Tibial artery (tissue), 4 donors: ENCODE results near the gene ARMC2.

ENCODE experiments used
- DNase-seq, 2 donors: peaks; one replicate each; pipeline ENCODE4 v3.0.0-alpha.2; 2019
- H3K27ac ChIP-seq, 2 donors: fragments of 200-600 bp; sonication (generic) in 1 of 2; 1 replicate in 1 of 2; 2 replicates in 1 of 2; pipeline ENCODE4 v1.5.1; 2018 to 2019; ENCODE audit warnings: mild to moderate bottlenecking in 1 of 2
- H3K27me3 ChIP-seq, 2 donors: fragments of 200-600 bp; sonication (generic) in 1 of 2; one replicate each; pipeline versions ENCODE4 v1.5.1 to v1.6.0; 2016 to 2019
- H3K36me3 ChIP-seq, 3 donors: fragments of 200-600 bp; sonication (generic) in 2 of 3; one replicate each; pipeline ENCODE4 v1.5.1; 2016 to 2019; ENCODE audit warnings: mild to moderate bottlenecking in 2 of 3
- H3K4me1 ChIP-seq, 4 donors: fragments of 200-600 bp; sonication (generic) in 2 of 4; 1 replicate in 3 of 4; 2 replicates in 1 of 4; pipeline ENCODE4 v1.5.1; 2016 to 2019
- H3K4me3 ChIP-seq, 2 donors: fragments of 200-600 bp; sonication (generic) in 1 of 2; 1 replicate in 1 of 2; 2 replicates in 1 of 2; pipeline ENCODE4 v1.5.1; 2018 to 2019; ENCODE audit warnings: mild to moderate bottlenecking in 2 of 2
- H3K9me3 ChIP-seq, 3 donors: fragments of 200-600 bp; sonication (generic) in 1 of 3; one replicate each; pipeline ENCODE4 v1.5.1; 2016 to 2019
- intact Hi-C: fragments of 100-400 bp; cut with DNase I; formaldehyde crosslinking; loops from one replicate; pipeline ENCODE4 v1.15.0; 2023; ENCODE audit warnings: low total_unique reads
- TF ChIP-seq, protein P1 (sequence below), 2 experiments: fragments of 200-600 bp in 1 of 2; fragments of 450-650 bp in 1 of 2; IDR thresholded peaks; one replicate each; pipeline ENCODE4 v1.5.1; 2017 to 2019; ENCODE audit warnings: antibody characterized with exemption in 2 of 2, mild to moderate bottlenecking in 1 of 2, moderate library complexity in 1 of 2

Gene ARMC2

DNA sequence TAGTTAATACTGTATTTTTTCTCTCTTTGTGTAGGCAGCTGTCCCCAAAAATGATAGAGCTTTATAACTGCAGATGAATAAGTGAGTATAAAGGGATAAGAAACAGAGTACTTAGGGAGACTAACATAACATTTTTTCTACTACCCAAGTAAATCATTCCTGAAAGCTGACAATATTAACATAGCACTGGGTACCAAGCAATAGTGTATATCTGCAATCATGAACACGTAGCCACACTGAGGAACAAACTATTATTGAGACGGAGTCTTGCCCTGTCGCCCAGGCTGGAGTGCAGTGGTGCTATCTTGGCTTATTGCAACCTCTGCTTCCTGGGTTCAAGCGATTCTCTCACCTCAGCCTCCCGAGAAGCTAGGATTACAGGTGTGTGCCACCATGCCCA lies 140.5 kb downstream of the ARMC2 start:
- H3K9me3 ChIP-seq, result peaks cover 0 to 5% (median 0%) of the 10 kb centered on the region in 3 donors
- no peak overlapping the region for H3K27ac ChIP-seq
- no peaks in the 10 kb centered on the region for H3K4me1 ChIP-seq
- intact Hi-C loops, result no loop called here
- DNase-seq, result no peak
- TF ChIP-seq, protein P1, sequence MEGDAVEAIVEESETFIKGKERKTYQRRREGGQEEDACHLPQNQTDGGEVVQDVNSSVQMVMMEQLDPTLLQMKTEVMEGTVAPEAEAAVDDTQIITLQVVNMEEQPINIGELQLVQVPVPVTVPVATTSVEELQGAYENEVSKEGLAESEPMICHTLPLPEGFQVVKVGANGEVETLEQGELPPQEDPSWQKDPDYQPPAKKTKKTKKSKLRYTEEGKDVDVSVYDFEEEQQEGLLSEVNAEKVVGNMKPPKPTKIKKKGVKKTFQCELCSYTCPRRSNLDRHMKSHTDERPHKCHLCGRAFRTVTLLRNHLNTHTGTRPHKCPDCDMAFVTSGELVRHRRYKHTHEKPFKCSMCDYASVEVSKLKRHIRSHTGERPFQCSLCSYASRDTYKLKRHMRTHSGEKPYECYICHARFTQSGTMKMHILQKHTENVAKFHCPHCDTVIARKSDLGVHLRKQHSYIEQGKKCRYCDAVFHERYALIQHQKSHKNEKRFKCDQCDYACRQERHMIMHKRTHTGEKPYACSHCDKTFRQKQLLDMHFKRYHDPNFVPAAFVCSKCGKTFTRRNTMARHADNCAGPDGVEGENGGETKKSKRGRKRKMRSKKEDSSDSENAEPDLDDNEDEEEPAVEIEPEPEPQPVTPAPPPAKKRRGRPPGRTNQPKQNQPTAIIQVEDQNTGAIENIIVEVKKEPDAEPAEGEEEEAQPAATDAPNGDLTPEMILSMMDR (IDR thresholded peaks at IDR 0.05), result no peak
- H3K4me3 ChIP-seq, result no peak overlapping the region
- H3K36me3 ChIP-seq, result peaks cover 70 to 84% (median 81%) of the 10 kb centered on the region in 3 donors
- no peaks in the 10 kb centered on the region for H3K27me3 ChIP-seq

DNA sequence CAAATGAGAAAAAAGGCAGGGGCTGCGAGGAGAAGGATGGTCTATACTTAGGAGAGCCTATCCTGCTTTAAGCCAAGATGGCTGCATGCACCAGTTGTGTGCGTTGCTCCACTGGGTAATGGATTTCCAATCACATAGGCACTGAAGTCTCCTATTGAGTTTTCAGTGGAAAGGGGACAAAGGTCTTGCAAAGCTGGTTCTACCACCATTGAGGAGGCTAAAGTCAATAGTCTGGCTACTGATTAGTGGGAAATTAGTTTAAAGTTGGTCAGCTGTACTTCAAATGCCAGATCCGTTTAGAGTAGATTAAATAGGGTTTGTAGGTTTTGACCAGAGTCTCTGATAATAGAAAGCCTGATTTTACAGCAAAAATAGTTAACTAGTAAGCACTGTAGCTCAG lies 141.5 kb downstream of the ARMC2 start:
- peaks cover 74 to 90% (median 90%) of the 10 kb centered on the region in 3 donors for H3K36me3 ChIP-seq
- H3K9me3 ChIP-seq, result no peaks in the 10 kb centered on the region

DNA sequence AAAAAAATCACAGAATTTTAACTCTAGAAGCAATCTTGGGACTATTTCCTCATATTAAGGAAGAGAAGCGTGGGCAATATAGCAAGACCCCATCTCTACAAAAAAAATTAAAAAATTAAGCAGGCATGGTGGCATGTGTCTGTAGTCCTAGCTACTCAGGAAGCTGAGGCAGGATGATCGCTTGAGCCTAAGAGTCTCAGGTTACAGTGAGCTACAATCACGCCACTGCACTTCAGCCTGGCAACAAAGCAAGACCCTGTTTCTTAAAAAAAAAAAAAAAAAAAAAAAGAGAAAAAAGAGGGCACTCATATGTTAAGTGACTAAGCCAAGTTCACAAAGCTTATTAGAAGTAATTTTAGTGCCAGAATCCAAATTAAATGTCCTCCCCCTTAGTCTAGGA lies 145.7 kb downstream of the ARMC2 start:
- no peak overlapping the region for H3K27ac ChIP-seq
- DNase-seq, result no peak
- peaks cover 64 to 94% (median 86%) of the 10 kb centered on the region in 3 donors for H3K36me3 ChIP-seq
- H3K27me3 ChIP-seq, result no peaks in the 10 kb centered on the region
- no peak overlapping the region for H3K4me3 ChIP-seq
- no peaks in the 10 kb centered on the region for H3K9me3 ChIP-seq
- TF ChIP-seq, protein P1 (IDR thresholded peaks at IDR 0.05), result no peak
- no peaks in the 10 kb centered on the region for H3K4me1 ChIP-seq
- intact Hi-C loops, result no loop called here

More for the DNA sequence above, 141.5 kb downstream of the ARMC2 start:
- H3K4me3 ChIP-seq, result no peak overlapping the region
- no peaks in the 10 kb centered on the region for H3K4me1 ChIP-seq
- intact Hi-C loops, result no loop called here
- TF ChIP-seq, protein P1 (IDR thresholded peaks at IDR 0.05), result no peak
- no peak overlapping the region for H3K27ac ChIP-seq
- no peak for DNase-seq
- H3K27me3 ChIP-seq, result no peaks in the 10 kb centered on the region

DNA sequence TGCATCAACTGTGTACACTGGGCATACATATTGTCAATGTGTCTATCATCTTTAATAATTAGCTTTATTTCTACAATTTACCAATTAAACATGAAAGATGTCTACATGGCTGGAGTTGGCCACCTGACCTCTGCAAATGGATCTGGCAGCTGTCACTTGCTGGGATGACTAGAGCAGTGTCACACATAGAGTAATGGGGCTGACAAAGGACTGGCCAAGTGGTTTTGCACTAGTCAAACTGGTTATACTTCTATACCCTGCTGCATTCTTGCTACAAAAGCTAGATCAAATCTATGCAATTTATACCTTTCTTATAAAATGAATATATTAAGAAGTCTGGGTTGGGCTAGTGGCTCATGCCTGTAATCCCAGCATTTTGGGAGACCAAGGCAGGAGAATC lies 147.1 kb downstream of the ARMC2 start:
- peaks cover 54 to 94% (median 89%) of the 10 kb centered on the region in 3 donors for H3K36me3 ChIP-seq
- no peak overlapping the region for H3K27ac ChIP-seq
- peaks cover 0 to 10% (median 0%) of the 10 kb centered on the region in 4 donors for H3K4me1 ChIP-seq
- no peaks in the 10 kb centered on the region for H3K27me3 ChIP-seq
- H3K4me3 ChIP-seq, result no peak overlapping the region
- no peak for DNase-seq
- TF ChIP-seq, protein P1 (IDR thresholded peaks at IDR 0.05), result no peak
- intact Hi-C loops, result no loop called here
- H3K9me3 ChIP-seq, result no peaks in the 10 kb centered on the region

DNA sequence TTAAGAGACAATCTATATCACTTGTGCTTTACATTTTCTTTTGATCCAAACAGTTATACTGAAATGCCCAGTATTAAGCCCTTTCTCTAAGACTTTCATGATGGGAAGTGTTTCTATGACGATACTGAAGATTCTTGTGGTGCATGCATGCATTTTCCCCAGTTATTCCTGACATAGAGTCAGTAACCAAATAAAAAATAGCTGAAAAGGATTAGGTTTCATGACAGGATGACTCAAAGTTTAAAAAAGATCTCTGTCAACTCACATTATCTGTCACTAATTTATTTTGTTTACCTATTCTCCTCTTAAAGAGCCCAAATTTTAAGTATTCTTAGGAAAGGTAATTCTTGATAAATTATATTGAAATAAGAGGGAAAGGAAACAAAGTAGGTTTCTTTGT lies 148.0 kb downstream of the ARMC2 start:
- DNase-seq, result no peak
- TF ChIP-seq, protein P1 (IDR thresholded peaks at IDR 0.05), result no peak
- Histone ChIP-seq H3K4me1 (peaks cover 0 to 16% (median 2%) of the 10 kb centered on the region in 4 donors), H3K27ac (no peak overlapping the region), H3K27me3 (no peaks in the 10 kb centered on the region), H3K36me3 (peaks cover 48 to 89% (median 85%) of the 10 kb centered on the region in 3 donors), H3K9me3 (no peaks in the 10 kb centered on the region), H3K4me3 (no peak overlapping the region)
- intact Hi-C loops, result no loop called here

DNA sequence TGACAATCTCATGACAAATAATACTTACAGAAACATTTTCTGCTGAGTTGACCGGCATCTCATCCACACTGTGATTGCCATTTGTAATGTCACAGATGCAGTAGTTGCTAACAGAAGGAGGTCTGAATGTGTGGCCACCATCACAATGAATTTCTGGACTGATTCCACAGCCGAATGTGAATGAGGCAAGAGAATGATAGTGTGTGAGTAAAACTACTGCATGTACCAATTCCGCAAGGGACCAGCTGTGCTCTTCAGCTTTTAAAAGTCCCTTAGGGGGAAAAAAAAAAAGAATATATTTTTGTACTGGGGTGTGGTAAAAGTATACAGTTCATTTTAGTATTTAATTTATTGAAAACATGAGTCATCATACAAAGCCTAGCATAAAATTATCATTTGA lies 150.3 kb downstream of the ARMC2 start:
- no peaks in the 10 kb centered on the region for H3K27me3 ChIP-seq
- intact Hi-C loops, result no loop called here
- TF ChIP-seq, protein P1 (IDR thresholded peaks at IDR 0.05), result no peak
- peaks cover 28 to 66% (median 62%) of the 10 kb centered on the region in 3 donors for H3K36me3 ChIP-seq
- H3K4me1 ChIP-seq, result peaks cover 0 to 39% (median 20%) of the 10 kb centered on the region in 4 donors
- DNase-seq, result no peak
- no peak overlapping the region for H3K4me3 ChIP-seq
- no peak overlapping the region for H3K27ac ChIP-seq
- no peaks in the 10 kb centered on the region for H3K9me3 ChIP-seq
